Inflammatory macrophage treated with lipopolysaccharide for 1 hour (primary cell): ENCODE data around the gene MORF4L2.
"Not testable (repeated sequence)": the region's sequence is repeated elsewhere in the genome, so short reads cannot be mapped to it uniquely, and the experiment has no call there.

Experiments used
- DNase-seq, 2 donors: peaks; one replicate each; pipeline ENCODE4 v3.0.0-alpha.2; 2020 to 2022

The MORF4L2 gene

DNA sequence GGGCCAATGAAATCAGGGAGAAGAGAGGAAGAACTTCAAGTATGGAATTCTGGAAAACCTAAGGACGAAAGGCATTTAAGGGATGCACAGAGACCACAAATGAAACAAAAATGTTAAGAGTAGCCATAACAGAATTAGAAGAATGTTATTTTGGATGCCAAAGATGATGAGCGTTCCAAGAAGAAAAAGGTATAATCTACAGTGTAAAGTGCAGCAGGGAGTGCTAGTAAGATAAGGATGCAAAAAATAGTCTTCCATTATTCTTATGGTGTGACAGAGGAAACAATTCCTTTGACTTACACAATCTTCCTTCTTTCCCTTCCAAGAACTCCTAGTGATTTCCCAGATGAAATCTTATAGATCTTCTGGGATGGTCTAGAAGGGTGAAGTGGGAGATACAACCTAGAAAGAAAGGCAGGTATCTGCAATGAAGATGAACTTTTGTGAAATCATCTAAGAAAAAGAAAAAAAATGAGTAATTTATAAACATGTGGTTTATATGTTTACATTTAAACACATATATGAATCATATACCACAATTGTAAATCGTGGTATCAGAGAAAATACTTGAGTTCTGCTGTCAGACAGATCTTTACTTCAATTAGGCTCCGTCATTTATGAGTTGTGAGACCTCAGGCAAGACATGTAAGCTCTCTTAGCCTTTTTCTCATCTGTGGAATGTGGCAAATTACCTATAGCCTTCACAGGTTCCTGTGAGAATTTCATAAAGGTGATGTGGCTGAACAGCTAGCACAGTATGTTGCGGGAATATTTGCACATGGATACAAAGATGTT, 8.1 kb downstream of the MORF4L2 start:
- no peak for DNase-seq

DNA sequence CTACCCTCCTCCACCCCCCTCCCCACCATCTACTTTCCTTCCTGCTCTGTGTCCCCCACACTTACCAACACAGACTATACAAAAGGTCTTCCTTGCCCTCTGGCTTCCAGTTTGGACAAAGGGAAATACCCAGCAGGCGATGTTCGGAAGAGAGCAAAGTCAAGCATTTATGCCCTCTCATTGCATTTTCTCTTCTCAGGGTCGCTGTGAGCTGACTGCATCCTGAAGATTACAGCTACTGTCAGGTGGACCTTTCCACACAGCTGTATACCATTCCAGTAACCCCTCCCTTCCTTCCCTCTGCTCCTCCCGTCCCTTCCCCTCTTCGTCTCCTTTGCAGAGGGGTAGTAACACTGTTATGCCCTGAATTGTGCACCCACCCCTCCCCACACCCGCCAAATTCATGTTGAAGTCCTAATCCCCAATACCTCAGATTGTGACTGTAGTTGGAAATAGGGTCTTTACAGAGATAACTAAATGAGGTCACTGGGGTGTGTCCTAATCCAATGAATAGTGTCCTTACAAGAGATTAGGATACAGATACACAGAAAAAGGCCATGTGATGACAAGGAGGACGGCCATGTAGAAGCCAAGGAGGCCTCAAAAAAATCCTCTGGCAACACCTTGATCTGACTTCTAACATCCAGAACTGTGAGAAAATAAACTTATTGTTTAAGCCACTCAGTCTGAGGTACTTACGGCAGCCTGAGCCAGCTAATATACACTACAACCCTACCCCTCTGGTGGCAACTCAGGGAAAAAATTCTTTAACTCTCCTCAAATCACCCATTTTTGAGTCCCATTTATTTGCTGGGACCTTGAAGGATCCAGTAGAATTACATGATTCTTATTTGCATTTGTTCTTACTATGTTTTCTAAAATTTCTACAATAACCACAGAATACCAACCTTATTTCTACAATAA, 11.7 kb downstream of the MORF4L2 start:
- no peak for DNase-seq

DNA sequence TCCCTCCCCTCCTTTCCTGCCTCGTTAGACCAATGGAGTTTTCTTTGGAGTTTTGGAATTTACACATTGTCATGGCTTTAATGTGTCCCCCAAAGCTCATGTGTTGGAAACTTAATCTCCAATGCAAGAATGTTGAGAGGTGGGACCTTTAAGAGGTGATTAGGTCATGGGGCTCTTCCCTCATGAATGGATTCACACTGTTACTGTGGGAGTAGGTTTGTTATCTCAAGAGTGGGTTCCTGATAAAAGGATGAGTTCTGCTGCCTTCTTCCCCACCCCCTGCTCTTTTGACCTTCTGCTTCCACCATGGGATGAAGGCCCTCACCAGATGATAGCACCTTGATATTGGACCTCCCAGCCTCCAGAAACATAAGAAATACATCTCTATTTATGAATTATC, 16.8 kb downstream of the MORF4L2 start:
- no peak for DNase-seq

DNA sequence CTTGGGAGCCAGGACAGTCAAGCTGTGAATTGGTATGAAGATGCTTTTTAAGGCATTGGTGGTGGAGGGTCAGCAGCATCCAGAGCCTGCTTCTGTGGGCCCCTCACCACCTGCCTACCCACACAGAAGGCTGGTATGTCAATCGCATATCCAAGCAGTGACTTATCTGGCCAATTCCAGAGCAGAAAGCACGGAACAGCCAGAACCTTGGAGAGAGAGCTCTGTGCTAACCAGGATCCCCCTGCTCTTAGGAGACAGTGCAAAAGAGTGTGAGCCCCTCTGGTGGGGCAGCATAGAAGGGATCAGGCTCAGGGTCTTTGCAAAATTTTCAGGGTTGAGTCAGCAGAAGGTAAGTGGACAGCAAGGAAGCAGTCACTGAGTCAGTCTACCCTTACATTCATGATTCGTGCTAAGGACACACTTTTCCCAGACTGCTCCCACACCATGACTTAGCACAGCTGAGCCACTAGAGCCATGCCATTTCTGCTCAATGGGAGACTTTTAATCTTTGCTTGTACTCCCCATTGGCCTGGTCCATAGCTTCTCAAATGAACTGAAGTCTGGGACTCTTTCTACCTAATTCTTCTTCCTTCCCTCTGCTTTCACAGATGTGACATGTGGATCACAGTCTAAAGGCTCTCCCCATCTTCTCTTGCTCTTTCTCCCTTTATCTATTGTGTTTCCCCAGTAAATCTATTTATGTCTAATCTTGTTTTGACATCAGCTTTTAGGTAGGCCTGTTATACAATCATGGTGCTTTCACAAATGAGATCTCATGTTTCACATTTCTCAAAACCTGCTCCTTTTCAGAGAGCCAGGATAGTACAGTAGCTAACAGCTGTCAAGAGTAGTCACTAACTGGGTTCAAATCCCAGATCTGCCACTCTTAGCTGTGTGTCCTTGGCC, 20.0 kb downstream of the MORF4L2 start:
- no peak for DNase-seq

DNA sequence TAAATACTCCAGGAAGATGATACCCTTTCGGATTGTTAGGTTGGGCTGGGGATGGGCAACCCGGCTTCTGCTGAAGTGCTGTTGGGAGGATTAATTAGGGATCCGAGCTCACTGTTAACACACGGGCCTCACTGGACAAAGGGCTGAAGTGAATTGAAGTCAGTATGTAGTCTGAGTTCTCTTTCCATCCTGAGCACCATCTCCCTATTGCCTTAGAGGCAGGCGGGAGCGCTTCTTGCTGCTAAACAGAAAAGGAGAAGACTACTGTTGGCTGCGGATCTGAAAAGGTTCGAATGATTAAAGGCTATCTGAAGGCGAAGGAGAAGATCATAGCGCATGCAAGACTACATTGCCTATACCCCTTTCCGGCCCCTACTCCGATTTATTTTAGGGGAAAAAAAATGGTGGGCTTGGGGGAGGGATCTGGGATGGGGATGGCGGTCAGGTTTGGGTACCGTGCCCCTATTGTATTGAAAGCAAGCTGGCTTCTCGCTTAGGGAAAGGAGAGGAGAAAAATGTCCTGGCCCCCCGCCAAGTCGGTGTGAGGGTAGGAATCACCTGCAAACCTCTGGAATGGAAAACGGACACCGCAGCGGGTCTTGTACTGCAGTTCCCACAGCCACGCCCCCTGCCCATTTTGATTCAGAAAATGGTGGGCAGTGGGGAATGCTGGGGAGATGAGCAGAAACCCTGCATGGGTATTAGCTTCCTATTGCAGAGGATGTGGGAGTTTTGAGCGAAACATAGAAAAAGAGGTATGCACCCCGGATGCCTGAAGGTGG, 22.3 kb downstream of the MORF4L2 start:
- DNase-seq: no peak

DNA sequence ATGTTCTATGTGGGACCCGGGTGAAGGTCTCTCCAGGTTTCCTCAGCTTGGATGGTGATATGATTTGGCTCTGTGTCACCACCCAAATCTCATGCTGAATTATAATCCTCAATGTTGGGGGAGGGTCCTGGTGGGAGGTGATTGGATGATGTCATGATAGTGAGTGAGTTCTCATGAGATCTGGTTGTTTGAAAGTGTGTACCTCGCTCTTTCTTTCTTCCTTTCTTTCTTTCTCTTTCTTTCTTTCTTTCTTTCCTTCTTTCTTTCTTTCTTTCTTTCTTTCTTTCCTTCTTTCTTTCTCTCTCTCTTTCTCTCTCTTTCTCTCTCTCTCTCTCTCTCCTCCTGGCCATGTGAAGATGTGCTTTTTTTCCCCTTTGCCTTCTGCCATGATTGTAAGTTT, 27.0 kb downstream of the MORF4L2 start:
- not testable (repeated sequence) for DNase-seq

DNA sequence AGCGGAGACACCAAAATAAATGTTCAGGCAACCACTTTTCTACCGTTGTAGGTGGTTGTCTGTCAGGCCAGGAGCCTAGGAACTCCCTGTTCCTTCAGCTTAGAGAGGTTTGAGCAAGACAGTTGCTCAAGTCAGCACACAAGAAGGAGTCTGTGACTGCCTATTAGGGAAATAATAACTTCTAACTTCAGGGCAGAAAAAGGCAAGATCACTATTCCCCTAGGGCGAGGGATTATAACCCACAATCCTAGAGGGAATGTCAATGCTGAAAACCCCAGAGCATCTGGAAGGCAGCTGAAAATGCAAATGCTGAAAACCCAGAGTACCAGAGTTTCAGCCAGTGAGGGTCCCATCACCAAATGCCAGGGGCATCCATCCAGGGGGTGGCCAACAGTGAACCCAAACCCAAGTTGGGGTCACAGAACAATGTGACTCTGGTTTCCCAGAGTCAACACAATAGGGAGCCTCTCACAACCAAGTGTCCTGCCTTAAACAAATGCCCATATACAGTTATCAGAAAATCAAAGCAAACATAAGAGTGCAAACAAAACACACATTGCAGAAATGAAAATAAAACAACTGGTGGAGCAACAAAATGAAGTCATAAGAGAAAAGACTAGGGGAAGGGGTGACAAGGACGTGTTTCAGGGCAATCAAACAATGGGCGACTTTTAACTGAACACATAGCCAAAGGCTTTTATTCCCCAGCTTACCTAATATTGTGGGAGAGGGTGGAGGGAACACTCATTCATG, 27.6 kb downstream of the MORF4L2 start:
- no peak for DNase-seq

DNA sequence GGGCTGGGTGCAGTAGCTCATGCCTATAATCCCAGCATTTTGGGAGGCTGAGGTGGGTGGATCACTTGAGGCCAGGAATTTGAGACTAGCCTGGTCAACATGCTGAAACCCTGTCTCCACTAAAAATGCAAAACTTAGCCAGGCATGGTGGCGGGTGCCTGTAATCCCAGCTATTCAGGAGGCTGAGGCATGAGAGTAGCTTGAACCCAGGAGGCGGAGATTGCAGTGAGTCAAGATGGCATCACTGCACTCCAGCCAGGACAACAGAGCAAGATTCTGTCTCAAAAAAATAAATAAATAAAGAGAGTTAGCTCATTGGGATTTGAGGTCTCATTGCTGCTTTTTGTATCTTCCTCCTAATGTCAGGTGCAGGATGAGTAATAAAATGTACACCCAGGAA, 29.4 kb downstream of the MORF4L2 start:
- not testable (repeated sequence) for DNase-seq

DNA sequence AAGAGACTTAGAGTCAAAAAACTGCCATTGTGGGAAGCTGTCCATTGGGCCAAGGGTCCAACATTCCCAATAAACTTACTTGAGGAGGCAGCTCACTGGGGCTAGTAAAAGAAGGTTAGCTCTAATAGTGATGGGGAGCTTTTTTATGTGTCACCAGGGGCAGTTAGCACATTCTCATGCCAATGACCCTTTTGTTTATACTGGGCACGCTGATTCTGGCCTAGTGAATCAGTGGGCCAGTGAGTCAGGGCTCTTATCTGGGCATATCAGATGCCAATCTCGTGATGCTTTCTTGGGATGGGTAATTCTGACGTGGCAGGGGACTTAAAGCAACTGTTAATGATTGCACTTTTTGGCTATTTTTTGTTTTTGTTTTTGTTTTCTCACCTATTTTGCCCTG, 29.9 kb downstream of the MORF4L2 start:
- no peak for DNase-seq

DNA sequence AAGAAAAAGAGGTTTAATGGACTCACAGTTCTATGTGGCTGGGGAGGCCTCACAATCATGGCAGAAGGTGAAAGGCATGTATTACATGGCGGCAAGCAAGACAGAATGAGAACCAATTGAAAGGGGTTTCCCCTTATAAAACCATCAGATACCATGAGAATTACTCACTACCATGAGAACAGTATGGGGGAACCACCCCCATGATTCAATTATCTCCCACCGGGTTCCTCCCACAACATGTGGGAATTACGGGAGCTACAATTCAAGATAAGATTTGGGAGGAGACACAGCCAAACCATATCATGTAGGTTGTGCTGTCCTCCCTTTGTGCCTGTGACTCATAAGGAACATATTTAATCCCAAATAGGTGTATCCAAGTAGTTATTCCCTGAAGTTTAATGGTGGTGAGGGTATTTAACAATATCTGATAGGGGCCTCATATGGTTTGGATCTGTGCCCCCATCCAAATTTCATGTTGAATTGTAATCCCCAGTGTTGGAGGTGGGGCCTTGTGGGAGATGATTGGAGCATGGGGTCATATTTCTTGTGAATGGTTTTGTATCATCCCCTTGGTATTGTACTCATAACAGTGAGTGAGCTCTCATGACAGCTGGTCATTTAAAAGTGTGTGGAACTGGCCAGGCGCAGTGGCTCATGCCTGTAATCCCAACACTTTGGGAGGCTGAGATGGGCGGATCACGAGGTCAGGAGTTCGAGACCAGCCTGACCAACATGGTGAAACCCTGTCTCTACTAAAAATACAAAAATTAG, 31.1 kb downstream of the MORF4L2 start:
- not testable (repeated sequence) for DNase-seq

DNA sequence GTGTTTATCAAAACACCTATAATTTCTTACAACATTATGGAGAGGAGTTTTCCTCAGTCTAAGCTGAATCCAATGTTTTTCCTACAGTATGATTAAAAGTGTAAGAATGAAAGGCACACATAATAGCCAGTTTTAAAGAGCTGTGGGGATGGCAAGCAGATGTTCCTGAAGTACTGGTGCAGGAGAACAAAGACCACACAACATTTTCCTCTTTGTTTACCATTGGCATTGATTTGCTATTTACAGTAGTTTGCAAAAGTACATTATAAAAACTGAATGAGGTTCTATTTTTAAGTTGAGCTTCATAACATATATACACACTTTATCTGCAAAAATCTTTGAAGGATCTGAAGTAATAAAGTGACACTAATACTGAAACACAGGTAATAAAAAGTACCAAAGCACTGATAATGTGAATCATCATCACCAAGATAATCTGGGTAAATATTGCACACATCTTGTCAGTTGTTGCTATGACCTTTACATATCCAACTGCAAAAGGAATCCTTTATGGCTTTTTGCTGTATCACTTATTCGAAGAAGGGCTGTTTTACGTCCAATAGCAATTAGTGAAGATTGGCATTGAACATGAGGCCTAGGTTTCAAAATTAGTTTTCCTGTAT, 35.2 kb downstream of the MORF4L2 start:
- DNase-seq: no peak

DNA sequence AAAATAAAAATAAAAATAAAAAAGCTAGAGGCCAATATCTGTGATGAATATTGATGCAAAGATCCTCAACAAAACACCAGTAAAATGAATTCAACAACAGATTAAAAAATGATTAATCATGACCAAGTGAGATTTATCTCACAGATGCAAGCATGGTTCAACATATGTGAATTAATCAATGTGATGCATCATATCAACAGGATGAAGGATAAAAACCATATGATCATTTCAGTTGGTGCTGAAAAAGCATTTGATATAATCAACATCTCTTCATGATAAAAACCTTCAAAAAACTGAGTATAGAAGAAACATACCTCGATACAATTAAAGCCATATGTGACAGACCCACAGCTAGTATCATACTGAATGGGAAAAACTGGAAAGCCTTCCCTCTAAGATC, 38.9 kb downstream of the MORF4L2 start:
- DNase-seq: no peak

DNA sequence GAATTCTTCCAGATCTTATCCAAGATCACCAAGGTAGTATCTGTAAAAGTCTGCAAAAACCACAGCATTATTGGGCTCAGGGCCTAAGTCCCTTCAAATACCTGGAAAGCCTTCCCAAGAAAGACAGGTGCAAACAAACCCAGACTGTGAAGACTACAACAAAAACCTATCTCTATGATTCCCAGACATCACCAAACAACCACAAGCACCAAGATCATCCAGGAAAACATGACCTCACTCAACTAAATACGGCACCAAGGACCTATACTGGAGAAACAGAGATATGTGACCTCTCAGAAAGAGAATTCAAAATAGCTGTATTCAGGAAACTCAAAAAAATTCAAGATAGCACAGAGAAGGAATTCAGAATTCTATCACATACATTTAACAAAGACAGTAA, 42.4 kb downstream of the MORF4L2 start:
- no peak for DNase-seq

DNA sequence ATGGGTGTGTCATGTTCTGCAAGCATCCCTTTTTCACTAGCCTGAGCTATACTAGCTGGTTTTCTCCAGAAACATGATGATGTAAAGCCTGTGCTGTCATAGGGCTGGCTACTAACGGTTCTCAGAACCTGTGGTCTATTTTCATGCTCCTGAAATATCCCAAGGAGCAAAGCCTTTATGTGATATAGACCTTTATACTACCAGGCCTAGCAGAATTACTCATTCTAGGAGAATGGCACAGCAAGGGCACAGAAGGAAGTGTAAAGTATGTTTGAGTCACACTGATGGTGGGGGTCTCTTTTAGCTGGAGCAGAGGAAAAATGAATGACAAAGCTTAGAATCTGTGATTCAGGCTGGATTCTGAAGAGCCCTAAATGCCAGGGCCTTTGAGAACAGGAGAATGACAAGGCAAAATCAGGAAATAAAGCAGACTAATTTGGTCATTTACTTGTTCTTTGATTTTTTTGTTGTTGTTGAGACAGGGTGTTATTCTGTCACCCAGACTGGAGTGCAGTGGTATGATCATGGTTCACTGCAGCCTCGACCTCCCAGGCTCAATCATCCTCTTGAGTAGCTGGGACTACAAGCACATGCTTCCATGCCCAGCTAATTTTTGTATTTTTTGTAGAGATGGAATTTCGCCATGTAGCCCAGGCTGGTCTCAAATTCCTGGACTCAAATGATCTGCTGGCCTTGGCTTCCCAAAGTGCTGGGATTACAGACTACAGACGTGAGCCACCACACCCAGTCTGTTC, 45.9 kb downstream of the MORF4L2 start:
- no peak for DNase-seq

DNA sequence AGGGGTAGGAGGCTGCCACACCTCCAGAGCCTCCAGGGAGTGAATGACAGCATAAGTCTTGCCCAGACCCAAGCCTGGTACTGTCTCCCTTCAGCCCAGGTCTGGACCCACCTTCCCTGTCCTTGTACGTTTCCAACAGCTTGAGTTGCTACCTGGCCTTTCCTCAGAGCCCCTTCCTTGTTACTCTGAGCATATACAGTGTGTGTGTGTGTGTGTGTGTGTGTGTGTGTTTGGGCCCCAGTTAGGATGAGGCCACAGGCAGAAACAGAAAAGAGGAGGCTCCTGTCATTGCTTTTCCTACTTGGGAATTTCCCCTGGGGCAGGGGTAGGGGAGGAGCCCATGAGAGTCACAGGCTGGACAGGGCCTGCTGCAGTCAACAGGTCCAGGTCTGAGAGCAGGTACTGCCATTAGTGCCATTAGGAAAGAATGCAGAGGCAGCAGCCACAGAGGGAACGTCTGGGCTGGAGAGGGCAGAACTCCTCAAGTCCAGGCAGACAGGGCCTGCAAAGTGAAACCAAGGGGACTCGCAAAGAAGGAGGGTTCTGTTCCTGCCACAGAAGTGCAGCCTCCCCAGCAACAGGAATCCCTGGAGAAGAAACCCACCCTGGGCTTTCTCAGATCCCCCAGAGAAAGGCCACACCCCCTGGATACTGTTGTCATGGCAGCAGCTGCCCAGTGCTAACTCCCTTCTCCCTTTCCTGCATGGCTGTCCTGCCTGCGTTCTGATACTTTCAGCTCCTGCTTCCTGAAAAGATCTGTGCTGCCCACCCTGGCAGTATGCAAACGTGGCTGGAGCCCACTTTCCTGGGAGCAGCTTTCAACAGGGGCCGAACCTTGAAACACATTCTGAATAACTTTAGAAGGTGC, 47.8 kb downstream of the MORF4L2 start:
- DNase-seq: not testable (repeated sequence)

DNA sequence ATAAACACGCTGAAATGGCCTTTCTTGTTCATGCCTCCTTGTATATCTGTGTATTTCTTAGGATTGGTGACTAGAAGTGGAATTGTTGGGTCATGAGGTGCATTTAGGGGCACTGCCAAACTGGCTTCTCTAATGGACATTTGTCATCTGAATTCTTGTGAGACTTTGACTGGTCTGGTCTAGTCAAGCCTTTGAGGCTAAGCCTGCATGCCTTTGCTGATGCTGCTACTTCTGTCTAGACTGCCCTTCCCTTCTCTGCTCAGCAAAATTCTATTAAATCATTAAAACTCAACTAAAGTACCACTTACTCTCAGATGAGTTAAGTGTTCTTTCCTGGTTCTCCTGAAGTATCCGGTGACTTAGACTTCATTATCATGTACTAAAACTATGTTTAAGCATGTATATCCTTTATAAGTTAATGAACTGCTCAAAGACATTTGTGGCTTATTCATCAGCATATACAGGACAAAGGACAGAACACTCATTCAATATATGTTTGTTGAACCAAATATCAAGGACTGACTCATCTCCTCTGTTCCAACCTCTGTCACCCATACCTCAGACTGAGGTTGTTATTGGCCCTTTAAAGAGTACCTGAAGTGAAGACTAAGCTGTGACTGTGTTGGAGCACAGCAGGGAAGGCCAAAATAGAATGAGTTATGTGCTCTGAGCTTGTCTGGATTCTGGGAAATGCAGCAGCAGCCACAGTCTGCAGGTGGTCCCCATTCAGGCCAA, 48.7 kb downstream of the MORF4L2 start:
- DNase-seq: no peak

DNA sequence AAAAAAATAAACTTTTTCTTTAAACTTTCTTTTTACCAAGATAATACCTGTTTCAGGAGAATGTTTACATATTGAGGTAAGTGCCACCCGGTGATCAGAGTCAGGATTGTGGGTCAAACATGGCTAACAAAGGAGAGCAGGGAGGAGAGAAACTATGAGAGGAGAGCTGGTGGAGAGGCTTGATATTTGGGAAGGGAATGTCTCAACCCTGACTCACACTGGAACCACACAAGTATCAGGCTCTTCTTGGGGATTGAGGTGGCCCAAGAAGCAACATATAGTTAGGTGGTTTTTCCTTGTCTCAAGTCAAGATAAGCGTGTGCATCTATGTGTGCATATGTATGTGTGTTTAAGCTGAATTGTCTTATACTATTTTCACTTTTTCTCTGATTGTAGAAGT, 51.1 kb downstream of the MORF4L2 start:
- no peak for DNase-seq

DNA sequence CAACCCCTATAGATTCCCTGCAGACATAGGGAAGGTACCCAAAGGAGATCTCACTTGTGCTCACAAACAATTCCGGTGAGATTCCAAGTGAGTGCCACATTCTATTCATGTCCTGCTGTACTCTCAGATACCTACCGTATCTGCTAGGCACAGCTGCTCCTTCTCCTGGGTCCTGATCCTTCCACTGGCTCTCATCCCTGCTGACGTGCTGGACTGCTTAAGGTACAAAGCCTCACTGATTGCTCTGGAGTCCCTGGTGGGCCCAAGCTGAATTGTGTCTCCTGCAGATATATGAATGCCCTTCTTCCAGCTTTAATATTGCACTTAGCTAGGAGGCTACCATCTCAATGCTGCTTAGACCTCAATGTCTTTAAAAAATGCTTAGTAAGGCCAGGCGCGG, 55.4 kb downstream of the MORF4L2 start:
- no peak for DNase-seq
